DND-41 (cell line): ENCODE data around the gene RBMS1.

Source experiments
- CTCF ChIP-seq: IDR thresholded peaks from 2 replicates; pipeline ENCODE4 v1.5.1; 2012; ENCODE audit warnings: borderline replicate concordance, low read length, moderate library complexity, mild to moderate bottlenecking; ENCODE audit not compliant: poor library complexity, severe bottlenecking; ENCODE audit errors: extremely low read depth
- EZH2 ChIP-seq: IDR thresholded peaks from 3 replicates; pipeline ENCODE4 v1.6.1; 2012; ENCODE audit warnings: borderline replicate concordance, low read depth, mild to moderate bottlenecking, moderate library complexity, low read length, inconsistent platforms; ENCODE audit not compliant: severe bottlenecking

- TF ChIP-seq CTCF: no peak
- no peak for TF ChIP-seq EZH2
Observed at GRCh38 chr2:160541745-160542144, 48.1 kb upstream of the RBMS1 start.
